Type B pancreatic cell (in vitro differentiated cells): ENCODE measurements around the gene CENPM. TPM values are rescaled to one million over a fixed set of nuclear protein-coding genes. Genes with fewer than 3 reads are reported as not detected.

Source experiments
- DNase-seq: peaks from one replicate; pipeline ENCODE4 v3.0.0; 2021; ENCODE audit warnings: mixed read lengths; ENCODE audit not compliant: unreplicated experiment; ENCODE audit errors: extremely low spot score
- H3K27ac Mint-ChIP-seq: 2 replicates; pipeline ENCODE4 v1.8.0; 2021; ENCODE audit warnings: mild to moderate bottlenecking, mixed read lengths
- H3K27me3 Mint-ChIP-seq: 2 replicates; pipeline ENCODE4 v1.8.0; 2021; ENCODE audit warnings: mixed read lengths
- H3K36me3 Mint-ChIP-seq: 2 replicates; pipeline ENCODE4 v1.8.0; 2021; ENCODE audit warnings: mixed read lengths
- H3K4me1 Mint-ChIP-seq: one replicate; pipeline ENCODE4 v1.8.0; 2021; ENCODE audit warnings: mixed read lengths; ENCODE audit not compliant: unreplicated experiment
- H3K4me3 Mint-ChIP-seq: 2 replicates; pipeline ENCODE4 v1.8.0; 2021; ENCODE audit warnings: mild to moderate bottlenecking, mixed read lengths
- H3K9me3 Mint-ChIP-seq: 2 replicates; pipeline ENCODE4 v1.8.0; 2021; ENCODE audit warnings: mixed read lengths
- total RNA-seq: library from RNA; stranded (reverse); gene quantifications from 2 replicates; pipeline ENCODE4 v1.2.1, GENCODE V29; 2021; ENCODE audit warnings: low replicate concordance
- TF ChIP-seq, protein P1 (sequence below): fragments of 200-600 bp; sonication (generic); conservative IDR thresholded peaks from 2 replicates; pipeline ENCODE4 v1.5.0; 2021; ENCODE audit warnings: antibody characterized with exemption, mild to moderate bottlenecking

CENPM gene
- total RNA-seq, 1 donor from 2014 or later = 29.4 TPM

DNA sequence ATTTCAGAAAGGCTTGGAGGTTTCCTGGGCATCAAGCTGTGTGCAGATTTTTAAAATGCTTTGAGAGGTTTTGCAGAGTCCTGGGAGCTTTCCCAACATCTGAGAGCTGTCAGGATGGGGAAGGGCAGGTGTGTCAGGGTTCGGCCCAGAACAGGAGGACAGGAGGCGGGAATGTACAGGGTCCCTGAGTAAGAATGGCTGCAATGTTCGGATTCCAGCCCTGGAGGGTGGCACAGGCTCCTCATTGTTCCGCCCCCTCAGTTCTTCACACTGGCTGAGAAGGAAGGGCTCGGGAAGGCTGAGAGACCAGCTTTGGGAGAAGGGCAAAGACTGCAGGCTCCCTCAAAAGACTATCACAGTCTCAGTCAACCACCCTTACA is 17.1 kb upstream of the CENPM start:
- Mint-ChIP-seq H3K9me3 (no peaks in the 10 kb centered on the region), H3K36me3 (no peaks in the 10 kb centered on the region), H3K27ac (no peak overlapping the region), H3K4me1 (peaks cover 29% of the 10 kb centered on the region), H3K4me3 (no peak overlapping the region), H3K27me3 (no peaks in the 10 kb centered on the region)
- TF ChIP-seq, protein P1, sequence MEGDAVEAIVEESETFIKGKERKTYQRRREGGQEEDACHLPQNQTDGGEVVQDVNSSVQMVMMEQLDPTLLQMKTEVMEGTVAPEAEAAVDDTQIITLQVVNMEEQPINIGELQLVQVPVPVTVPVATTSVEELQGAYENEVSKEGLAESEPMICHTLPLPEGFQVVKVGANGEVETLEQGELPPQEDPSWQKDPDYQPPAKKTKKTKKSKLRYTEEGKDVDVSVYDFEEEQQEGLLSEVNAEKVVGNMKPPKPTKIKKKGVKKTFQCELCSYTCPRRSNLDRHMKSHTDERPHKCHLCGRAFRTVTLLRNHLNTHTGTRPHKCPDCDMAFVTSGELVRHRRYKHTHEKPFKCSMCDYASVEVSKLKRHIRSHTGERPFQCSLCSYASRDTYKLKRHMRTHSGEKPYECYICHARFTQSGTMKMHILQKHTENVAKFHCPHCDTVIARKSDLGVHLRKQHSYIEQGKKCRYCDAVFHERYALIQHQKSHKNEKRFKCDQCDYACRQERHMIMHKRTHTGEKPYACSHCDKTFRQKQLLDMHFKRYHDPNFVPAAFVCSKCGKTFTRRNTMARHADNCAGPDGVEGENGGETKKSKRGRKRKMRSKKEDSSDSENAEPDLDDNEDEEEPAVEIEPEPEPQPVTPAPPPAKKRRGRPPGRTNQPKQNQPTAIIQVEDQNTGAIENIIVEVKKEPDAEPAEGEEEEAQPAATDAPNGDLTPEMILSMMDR = no peak
- no peak for DNase-seq

DNA sequence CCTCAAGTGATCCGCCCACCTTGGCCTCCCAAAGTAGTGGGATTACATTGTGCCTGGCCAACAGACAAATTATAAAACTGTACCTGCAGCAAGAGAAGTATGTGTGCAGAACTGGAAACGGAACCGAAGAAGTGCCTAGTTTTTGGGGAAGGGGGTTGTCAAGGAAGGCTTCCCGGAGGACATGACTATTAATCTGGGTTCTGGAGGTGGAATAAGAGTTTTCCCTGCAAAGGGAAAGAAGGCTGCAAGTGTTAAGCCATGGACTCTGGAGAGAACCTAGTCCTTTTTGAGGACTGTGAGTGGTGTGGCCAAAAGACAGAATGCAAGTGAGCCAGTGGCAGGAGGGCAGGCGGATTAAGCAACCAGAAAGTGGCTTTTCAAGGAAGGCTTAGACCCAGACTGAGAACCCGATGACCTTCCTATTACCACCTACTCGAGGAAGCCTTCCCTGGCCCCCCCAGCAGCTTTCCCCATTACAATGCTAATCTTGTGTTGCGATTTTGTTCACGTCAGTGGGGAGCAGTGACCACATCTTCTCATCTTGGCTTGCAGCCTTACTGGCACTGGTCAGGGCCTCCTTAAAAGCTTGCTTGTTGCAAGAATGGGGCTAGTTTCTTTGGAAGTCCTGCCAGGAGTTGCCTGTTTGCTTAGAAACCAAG is 16.6 kb upstream of the CENPM start:
- no peak overlapping the region for H3K27ac Mint-ChIP-seq
- H3K36me3 Mint-ChIP-seq = no peaks in the 10 kb centered on the region
- H3K4me3 Mint-ChIP-seq = no peak overlapping the region
- H3K4me1 Mint-ChIP-seq = peaks cover 29% of the 10 kb centered on the region
- H3K27me3 Mint-ChIP-seq = no peaks in the 10 kb centered on the region
- no peak for DNase-seq
- TF ChIP-seq, protein P1 = no peak
- H3K9me3 Mint-ChIP-seq = no peaks in the 10 kb centered on the region

DNA sequence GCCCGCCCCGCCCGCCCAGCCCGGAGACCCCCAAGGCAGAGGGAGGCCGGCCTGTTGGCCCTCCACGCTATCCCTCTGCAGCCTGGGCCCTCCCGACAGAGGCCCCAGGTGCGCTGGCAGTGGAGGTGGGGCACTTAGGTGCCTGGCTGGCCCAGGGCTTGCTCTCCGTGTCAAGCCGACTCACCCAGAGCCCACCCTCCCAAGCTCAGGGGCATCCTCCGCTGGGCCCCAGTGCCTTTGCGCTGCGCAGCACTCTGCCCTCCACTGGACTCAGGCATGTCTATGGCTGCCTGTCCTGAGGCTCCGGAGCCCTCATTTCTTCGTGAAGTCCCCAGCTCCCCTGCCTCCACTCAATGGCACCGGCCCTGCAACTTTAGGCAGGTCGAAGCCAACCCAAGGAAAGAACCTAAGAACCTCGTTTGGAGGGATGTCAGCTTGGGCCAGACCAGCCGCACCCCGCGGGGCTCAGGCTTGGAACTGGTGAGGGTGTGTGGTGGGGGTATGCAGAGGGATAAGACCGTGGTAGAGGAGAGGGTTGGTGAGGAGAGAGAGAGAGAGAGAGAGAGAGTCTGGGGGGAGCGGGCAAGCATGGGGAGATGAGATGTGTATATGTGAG is 11.1 kb upstream of the CENPM start:
- no peak overlapping the region for H3K4me3 Mint-ChIP-seq

DNA sequence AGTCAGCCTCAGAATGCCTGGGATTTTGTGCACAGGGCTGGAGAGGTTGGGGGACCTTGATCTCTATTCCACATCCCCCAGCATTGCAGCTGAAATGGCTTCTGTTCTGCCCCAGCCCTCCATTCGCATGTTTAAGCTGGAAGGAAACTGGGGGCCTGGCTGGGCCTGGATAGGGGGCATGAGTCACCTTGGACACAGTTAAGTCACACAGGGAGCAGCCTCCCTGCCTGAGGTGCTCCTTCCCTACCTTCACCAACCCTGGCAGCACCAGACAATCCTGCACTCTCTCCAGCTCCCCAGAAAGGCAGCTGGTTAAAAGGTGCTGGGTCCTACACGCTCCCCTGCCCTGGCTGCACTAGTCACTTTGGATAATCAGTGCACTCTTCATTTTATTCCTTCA is 5.8 kb upstream of the CENPM start:
- H3K27me3 Mint-ChIP-seq = peaks cover 3% of the 10 kb centered on the region
- H3K4me1 Mint-ChIP-seq = peaks cover 24% of the 10 kb centered on the region
- TF ChIP-seq, protein P1 = no peak
- no peak overlapping the region for H3K27ac Mint-ChIP-seq
- no peaks in the 10 kb centered on the region for H3K9me3 Mint-ChIP-seq
- DNase-seq = no peak
- H3K4me3 Mint-ChIP-seq = no peak overlapping the region
- no peaks in the 10 kb centered on the region for H3K36me3 Mint-ChIP-seq

More for the DNA sequence above, 11.1 kb upstream of the CENPM start:
- Mint-ChIP-seq H3K4me1 (peaks cover 15% of the 10 kb centered on the region), H3K27me3 (peaks cover 3% of the 10 kb centered on the region), H3K36me3 (no peaks in the 10 kb centered on the region), H3K27ac (no peak overlapping the region), H3K9me3 (no peaks in the 10 kb centered on the region)
- DNase-seq = no peak
- TF ChIP-seq, protein P1 = no peak

DNA sequence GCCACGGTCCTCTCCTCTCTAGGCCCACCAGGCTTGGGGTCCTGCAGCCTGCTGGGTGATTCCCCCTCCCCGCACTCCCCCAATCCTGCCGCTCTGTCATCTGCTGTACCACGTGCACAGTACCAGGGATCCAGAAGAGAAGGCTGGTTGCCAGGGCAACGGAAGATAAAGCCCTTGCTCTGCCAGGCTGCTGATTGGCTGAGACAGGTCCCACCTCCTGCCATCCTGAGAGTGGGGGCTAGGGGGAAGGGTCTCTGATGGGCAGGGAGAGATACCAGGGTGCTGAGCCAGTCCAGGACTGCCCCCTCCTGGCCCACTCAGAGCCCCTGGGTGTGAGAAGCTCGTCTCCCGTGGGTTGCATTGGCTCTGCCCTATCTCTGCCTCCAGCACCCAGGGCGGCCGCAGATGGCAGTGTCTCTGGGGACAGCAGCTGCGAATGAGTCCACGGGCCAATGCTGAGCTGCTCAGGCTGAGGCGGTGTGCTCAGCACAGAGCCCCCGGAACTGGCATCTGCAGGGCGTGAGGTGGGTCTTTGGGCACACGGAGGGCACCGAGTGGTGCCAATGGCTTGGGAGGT is 5.0 kb upstream of the CENPM start, which contains the start of gene SMIM45:
Gene SMIM45, plus strand, starts transcription at position 253 of the 577 bp plus-strand sequence.
- Mint-ChIP-seq H3K27me3 (no peaks in the 10 kb centered on the region), H3K9me3 (no peaks in the 10 kb centered on the region), H3K36me3 (no peaks in the 10 kb centered on the region), H3K27ac (no peak within 1 kb of the TSS), H3K4me3 (no peak within 1 kb of the TSS), H3K4me1 (peaks cover 20% of the 10 kb centered on the region)
- DNase-seq = no peak
- TF ChIP-seq, protein P1 = peak; percentile 37
